ENCODE measurements around the gene EIPR1.

The EIPR1 gene

GRCh38 chr2:3329491-3329890 lies 48.1 kb downstream of the EIPR1 start:
- TF ChIP-seq CTCF (IDR thresholded peaks at IDR 0.05; ENCODE audit: poor library complexity, severe bottlenecking): no peak
- DNase-seq (ENCODE audit: low spot score): no peak
- Histone ChIP-seq H3K9me3 (ENCODE audit: severe bottlenecking) (no peaks in the 10 kb centered on the region), H3K27me3 (ENCODE audit: insufficient read depth, poor library complexity, severe bottlenecking) (no peaks in the 10 kb centered on the region), H3K36me3 (ENCODE audit: low read depth) (no peaks in the 10 kb centered on the region), H3K4me1 (ENCODE audit: insufficient read depth, poor library complexity, severe bottlenecking) (no peaks in the 10 kb centered on the region), H3K27ac (ENCODE audit: poor library complexity, severe bottlenecking) (no peak overlapping the region), H3K4me3 (ENCODE audit: severe bottlenecking) (no peak overlapping the region)
- ATAC-seq (ENCODE audit: low read depth): no peak

DNA sequence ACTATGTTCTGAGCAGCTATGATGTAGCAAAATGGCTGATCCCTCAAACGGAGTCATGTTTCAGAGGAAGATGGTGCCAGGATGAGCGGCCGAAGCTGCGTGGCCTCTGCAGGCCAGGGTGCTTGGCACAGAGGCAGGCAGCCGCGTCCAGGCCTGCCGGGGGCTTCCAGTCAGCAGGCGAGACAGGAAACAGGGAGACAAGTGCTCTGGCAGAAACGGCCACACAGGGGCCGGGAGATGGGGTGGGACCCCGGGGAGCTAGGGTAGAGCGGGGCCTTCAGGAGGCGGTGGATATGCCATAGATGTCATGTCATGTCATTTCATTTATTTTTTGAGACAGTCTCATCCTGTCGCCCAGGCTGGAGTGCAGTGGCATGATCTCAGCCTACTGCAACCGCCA lies 50.7 kb downstream of the EIPR1 start:
- no peak for TF ChIP-seq CTCF (IDR thresholded peaks at IDR 0.05; ENCODE audit: poor library complexity, severe bottlenecking)
- Histone ChIP-seq H3K36me3 (ENCODE audit: low read depth) (no peaks in the 10 kb centered on the region), H3K4me1 (ENCODE audit: insufficient read depth, poor library complexity, severe bottlenecking) (no peaks in the 10 kb centered on the region), H3K4me3 (ENCODE audit: severe bottlenecking) (no peak overlapping the region), H3K27me3 (ENCODE audit: insufficient read depth, poor library complexity, severe bottlenecking) (no peaks in the 10 kb centered on the region), H3K27ac (ENCODE audit: poor library complexity, severe bottlenecking) (no peak overlapping the region), H3K9me3 (ENCODE audit: severe bottlenecking) (no peaks in the 10 kb centered on the region)
- no peak for ATAC-seq (ENCODE audit: low read depth)
- no peak for DNase-seq (ENCODE audit: low spot score)

DNA sequence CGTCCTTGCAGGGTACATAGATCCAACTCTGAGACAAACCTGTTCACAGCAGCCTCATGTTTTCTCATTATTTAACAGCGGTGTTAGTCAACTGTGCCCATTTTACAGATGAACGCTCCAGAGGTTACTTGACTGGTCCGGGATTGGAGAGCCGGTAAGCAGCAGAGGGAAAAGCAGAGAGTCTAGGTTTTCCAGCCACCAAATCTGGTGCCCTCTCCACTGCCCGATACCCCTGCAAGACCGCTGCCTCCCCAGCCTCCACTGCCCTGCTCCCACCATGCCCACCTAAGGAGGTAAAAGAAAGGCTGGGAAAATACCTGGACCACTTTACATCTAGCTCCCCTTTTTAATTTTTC lies 51.5 kb downstream of the EIPR1 start:
- Histone ChIP-seq H3K27ac (ENCODE audit: poor library complexity, severe bottlenecking) (no peak overlapping the region), H3K9me3 (ENCODE audit: severe bottlenecking) (no peaks in the 10 kb centered on the region), H3K4me1 (ENCODE audit: insufficient read depth, poor library complexity, severe bottlenecking) (no peaks in the 10 kb centered on the region), H3K27me3 (ENCODE audit: insufficient read depth, poor library complexity, severe bottlenecking) (no peaks in the 10 kb centered on the region), H3K36me3 (ENCODE audit: low read depth) (no peaks in the 10 kb centered on the region), H3K4me3 (ENCODE audit: severe bottlenecking) (no peak overlapping the region)
- DNase-seq (ENCODE audit: low spot score) (no peak), ATAC-seq (ENCODE audit: low read depth) (no peak)
- no peak for TF ChIP-seq CTCF (IDR thresholded peaks at IDR 0.05; ENCODE audit: poor library complexity, severe bottlenecking)

GRCh38 chr2:3325458-3326181 lies 52.0 kb downstream of the EIPR1 start:
- Histone ChIP-seq H3K4me3 (ENCODE audit: severe bottlenecking) (no peak overlapping the region), H3K9me3 (ENCODE audit: severe bottlenecking) (no peaks in the 10 kb centered on the region), H3K27me3 (ENCODE audit: insufficient read depth, poor library complexity, severe bottlenecking) (no peaks in the 10 kb centered on the region), H3K4me1 (ENCODE audit: insufficient read depth, poor library complexity, severe bottlenecking) (no peaks in the 10 kb centered on the region), H3K27ac (ENCODE audit: poor library complexity, severe bottlenecking) (no peak overlapping the region), H3K36me3 (ENCODE audit: low read depth) (no peaks in the 10 kb centered on the region)
- TF ChIP-seq CTCF (IDR thresholded peaks at IDR 0.05; ENCODE audit: poor library complexity, severe bottlenecking): no peak
- ATAC-seq (ENCODE audit: low read depth) (no peak), DNase-seq (ENCODE audit: low spot score) (no peak)

All from RWPE2 (cell line).